Thyroid gland (tissue), 4 donors: ENCODE results near the gene ADARB1.

Experiments
- CTCF ChIP-seq, 6 experiments: fragments of 200-600 bp in 3 of 6; fragments of 450-650 bp in 3 of 6; sonication (generic) in 3 of 6; IDR thresholded peaks; one replicate each; pipeline ENCODE4 v1.5.1; 2016 to 2019; ENCODE audit warnings: antibody characterized with exemption in 6 of 6, mild to moderate bottlenecking in 2 of 6, inconsistent platforms in 1 of 6, moderate library complexity in 1 of 6
- POLR2A ChIP-seq, 2 donors: fragments of 450-650 bp; IDR thresholded peaks; one replicate each; pipeline ENCODE4 v1.6.1; 2017; ENCODE audit warnings: antibody characterized with exemption in 2 of 2, mild to moderate bottlenecking in 2 of 2, moderate library complexity in 1 of 2

- TF ChIP-seq POLR2A (IDR thresholded peaks at IDR 0.05): no peak
- no peak for TF ChIP-seq CTCF (IDR thresholded peaks at IDR 0.05)
These were observed 96.6 kb downstream of the ADARB1 start for GRCh38 chr21:45170987-45171386.
